ENCODE measurements around the gene HIGD1C.
"Not testable (repeated sequence)": the region's sequence is repeated elsewhere in the genome, so short reads cannot be mapped to it uniquely, and the experiment has no call there.

HIGD1C gene

GRCh38 chr12:50933459-50934124 lies 18.8 kb upstream of the HIGD1C start:
- DNase-seq (ENCODE audit: low read depth, low spot score): no peak

- no peak for DNase-seq (ENCODE audit: low read depth, low spot score)
Measured at GRCh38 chr12:50934371-50934851, 17.9 kb upstream of the HIGD1C start.

- no peak for DNase-seq (ENCODE audit: low read depth, low spot score)
Measured at GRCh38 chr12:50934981-50935807, 17.1 kb upstream of the HIGD1C start.

DNA sequence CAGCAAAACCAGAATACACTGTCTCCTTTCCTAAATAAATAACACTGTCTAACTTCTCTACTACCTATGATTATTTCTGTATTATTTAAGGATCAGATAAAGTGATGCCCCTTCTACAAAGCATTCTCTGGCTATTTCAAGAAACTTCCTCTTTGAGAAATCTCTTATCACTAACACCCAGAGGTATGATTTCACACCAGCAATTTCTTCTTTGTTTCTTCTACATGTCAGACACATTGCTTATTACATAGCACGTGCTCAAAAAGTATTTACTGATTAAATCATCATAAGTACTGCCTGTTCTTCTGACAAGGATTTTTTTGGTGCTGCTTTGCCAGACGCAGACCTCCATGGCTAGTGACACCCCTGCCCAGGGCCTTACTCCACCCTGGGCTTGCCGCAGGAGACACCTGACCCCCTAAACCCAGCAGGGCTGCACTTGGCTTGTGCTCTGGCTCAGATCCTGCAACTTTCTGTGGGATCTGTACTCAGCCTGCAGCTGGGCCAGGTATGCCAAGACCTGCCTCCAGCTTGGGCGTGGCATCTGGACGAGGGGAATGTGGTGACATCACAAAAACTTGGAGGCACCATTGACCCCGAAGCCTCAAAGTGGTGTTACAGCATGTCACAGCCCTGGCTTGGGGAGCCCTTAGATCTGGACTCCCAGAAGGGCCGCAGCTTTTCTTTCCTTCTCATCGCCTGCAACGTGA lies 15.4 kb upstream of the HIGD1C start:
- DNase-seq (ENCODE audit: low read depth, low spot score): no peak

GRCh38 chr12:50937653-50938052 lies 14.7 kb upstream of the HIGD1C start:
- no peak for DNase-seq (ENCODE audit: low read depth, low spot score)

DNA sequence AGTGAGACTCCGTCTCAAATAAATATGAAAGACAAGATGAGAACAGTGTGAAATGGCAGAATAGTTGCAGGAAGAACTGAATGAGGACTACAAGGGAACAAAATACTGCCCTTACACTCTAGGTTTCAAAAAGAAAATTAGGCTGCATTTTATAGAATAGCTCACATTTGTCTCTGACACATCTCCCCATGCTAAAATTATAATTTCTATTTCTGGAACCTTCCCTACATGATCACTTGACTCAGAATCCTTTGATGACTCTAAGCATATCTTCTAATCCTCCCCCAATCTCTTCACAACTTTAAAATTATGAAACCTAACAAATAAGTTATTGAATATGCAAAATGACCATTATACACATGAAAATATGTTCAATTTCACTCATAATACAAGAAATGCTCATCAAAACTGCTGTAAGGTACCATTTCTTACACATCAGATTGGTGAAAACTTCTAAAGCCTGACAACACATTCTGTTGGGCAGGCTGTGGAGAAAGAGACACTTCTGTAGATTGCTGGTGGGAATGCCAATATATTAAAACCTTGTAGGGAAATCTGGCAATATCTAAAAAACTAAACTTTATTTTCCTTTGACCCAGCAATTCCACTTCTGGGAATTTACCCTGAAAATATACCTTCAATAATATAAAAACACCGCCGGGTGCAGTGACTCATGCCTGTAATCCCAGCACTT lies 4.3 kb upstream of the HIGD1C start:
- no peak for DNase-seq (ENCODE audit: low read depth, low spot score)

GRCh38 chr12:50948798-50949197 lies 3.5 kb upstream of the HIGD1C start:
- no peak for DNase-seq (ENCODE audit: low read depth, low spot score)

GRCh38 chr12:50949801-50950302 lies 2.5 kb upstream of the HIGD1C start:
- no peak for DNase-seq (ENCODE audit: low read depth, low spot score)

GRCh38 chr12:50951112-50951511 lies 1.2 kb upstream of the HIGD1C start:
- no peak for DNase-seq (ENCODE audit: low read depth, low spot score)

GRCh38 chr12:50953047-50953446 lies 703 bp downstream of the HIGD1C start:
- no peak for DNase-seq (ENCODE audit: low read depth, low spot score)

DNA sequence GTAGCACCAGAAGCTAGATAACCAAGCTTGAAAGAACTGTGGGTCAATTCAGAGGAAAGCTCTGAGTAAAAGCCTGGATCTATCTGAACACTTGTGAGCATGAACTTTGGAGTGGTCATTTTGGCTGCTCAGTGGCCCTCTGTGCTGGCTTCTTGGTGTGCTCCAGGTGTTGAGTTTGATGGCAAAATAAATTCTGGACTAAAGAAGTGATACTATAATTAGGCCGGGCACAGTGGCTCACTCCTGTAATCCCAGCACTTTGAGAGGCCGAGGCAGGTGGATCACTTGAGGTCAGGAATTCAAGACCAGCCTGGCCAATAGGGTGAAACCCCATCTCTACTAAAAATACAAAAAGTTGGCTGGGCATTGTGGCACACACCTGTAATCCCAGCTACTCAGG lies 2.4 kb downstream of the HIGD1C start:
- DNase-seq (ENCODE audit: low read depth, low spot score): not testable (repeated sequence)

DNA sequence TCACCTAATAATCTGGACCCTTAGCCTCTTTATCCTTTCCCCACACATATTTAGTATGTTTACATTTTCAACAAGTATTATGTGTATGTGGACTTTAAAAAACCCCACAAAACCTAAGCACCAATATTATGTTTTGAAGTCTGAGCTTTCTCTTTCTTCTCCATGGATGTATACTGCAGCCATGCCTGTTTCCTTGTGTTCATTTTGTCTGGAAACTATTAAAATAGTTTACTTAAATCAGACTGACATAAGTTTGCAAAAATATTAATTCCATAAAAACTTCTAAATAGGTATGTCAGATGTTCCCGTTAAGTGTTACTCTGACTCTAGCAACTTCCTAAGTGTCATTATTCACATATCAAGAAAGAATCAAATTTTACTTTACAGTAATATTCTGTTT lies 2.9 kb downstream of the HIGD1C start:
- no peak for DNase-seq (ENCODE audit: low read depth, low spot score)

DNA sequence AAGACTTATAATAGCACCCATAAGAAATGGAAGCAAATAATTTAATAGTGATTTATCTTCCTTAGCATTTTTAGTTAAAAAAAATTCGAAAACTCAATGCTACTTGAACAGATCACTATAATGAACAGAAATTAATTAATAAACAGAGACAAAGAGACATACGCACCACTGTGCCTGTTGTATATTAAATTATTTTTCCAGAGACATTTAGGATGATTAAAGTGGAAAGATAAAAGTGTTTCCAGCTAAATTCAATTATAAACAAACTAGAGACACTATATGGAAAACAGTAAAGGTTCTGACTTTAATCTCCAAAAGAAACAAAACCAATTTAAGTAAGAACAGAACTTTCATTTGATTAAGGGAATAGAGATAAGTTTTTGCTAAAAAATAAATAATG lies 3.4 kb downstream of the HIGD1C start:
- DNase-seq (ENCODE audit: low read depth, low spot score): no peak

DNA sequence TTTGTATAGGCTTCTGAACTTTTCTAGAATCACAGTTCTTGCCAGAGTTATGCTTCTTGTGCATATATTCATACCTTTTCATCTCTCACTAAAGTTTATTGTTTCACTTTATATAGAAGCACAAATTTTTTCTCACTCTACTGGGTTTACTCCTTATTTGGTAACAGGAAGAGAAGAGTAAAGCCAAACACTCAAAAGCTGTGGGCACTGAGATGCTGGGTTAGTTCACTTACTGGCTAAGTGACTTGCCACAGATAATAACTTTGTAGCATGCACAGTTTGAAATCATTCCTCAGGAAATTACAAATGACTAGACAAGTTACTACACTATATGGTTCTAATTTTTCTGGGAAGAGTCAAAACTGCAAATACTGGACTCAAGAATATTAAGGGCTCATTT lies 7.8 kb downstream of the HIGD1C start:
- DNase-seq (ENCODE audit: low read depth, low spot score): no peak

GRCh38 chr12:50961708-50962107 lies 9.4 kb downstream of the HIGD1C start:
- no peak for DNase-seq (ENCODE audit: low read depth, low spot score)

GRCh38 chr12:50964432-50964831 lies 12.1 kb downstream of the HIGD1C start:
- no peak for DNase-seq (ENCODE audit: low read depth, low spot score)

GRCh38 chr12:50971946-50972345 lies 19.6 kb downstream of the HIGD1C start:
- DNase-seq (ENCODE audit: low read depth, low spot score): no peak

GRCh38 chr12:50979369-50980052 lies 27.2 kb downstream of the HIGD1C start:
- DNase-seq (ENCODE audit: low read depth, low spot score): no peak

GRCh38 chr12:50980545-50980944 lies 28.2 kb downstream of the HIGD1C start:
- no peak for DNase-seq (ENCODE audit: low read depth, low spot score)

DNA sequence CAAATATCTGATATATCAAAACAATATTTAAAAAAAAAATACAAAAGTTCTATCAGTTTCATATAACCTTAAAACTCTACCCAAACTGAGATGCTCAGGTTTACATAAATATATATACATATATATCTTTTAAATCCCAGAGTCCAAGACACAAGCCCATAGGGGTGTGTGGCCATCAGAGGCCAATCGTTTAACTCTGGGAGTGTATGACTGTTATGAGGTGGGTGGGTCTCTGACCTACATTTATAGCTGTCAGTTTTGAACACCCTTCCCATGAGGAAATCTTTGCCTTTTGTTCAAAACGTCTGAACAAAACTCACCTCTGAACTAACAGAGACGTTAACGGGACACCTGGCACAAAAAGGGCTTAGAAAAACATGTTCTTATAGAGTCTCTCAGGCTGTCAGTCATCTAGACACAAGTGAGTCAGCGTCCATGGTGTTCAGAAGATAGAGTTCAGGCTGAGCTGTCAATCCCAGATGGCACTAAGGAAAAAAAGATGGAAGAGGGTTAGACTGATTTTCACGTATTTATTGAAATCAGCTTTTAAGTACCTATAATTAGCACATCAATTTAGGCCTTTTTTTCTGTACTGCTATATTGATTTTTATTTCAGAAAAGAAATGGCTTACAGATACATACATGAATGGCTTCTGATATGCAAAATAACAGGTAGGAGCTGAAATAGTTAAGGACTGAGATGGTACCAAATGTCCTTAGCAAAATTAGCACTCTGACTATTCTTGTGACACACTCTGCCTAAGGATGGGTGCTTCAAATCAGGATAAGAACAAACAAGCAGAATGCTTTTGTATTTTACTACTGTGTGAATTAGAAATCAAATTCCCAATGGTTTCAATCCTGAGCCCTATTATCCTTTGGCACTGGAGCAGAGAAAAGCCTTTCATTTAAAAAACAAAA lies 29.2 kb downstream of the HIGD1C start:
- no peak for DNase-seq (ENCODE audit: low read depth, low spot score)

Data from activated naive CD8-positive, alpha-beta T cell treated with anti-CD3 and anti-CD28 coated beads, Interleukin-2, amount 50 U/mL, for 16 hours (primary cell).